IPS-20b (cell line): ENCODE data around the gene OTOP2.

Experiments used
- H3K27ac ChIP-seq: one replicate; pipeline ENCODE4 v1.5.1; 2013; ENCODE audit warnings: low read length
- H3K27me3 ChIP-seq: 2 replicates; pipeline ENCODE4 v1.6.1; 2013; ENCODE audit warnings: mild to moderate bottlenecking, low read length, inconsistent platforms; ENCODE audit not compliant: insufficient read depth
- H3K36me3 ChIP-seq: 2 replicates; pipeline ENCODE4 v1.6.1; 2013; ENCODE audit warnings: low read depth, mild to moderate bottlenecking, inconsistent platforms, low read length, moderate library complexity; ENCODE audit not compliant: insufficient read depth
- H3K4me1 ChIP-seq: 2 replicates; pipeline ENCODE4 v1.6.1; 2013; ENCODE audit warnings: mild to moderate bottlenecking, control low read depth, inconsistent platforms, low read length, moderate library complexity; ENCODE audit not compliant: insufficient read depth
- H3K4me3 ChIP-seq: 2 replicates; pipeline ENCODE4 v1.5.1; 2013; ENCODE audit warnings: mild to moderate bottlenecking, low read length, inconsistent platforms
- H3K9ac ChIP-seq: 2 replicates; pipeline ENCODE4 v1.6.1; 2013; ENCODE audit warnings: low read depth, mild to moderate bottlenecking, inconsistent platforms, low read length, moderate library complexity
- H3K9me3 ChIP-seq: 2 replicates; pipeline ENCODE4 v1.6.1; 2013; ENCODE audit warnings: mild to moderate bottlenecking, low read depth, low read length, inconsistent platforms; ENCODE audit not compliant: insufficient read depth

OTOP2 gene

GRCh38 chr17:74949455-74950115 is 25.5 kb downstream of the OTOP2 start:
- H3K9me3 ChIP-seq = no peaks in the 10 kb centered on the region
- H3K4me3 ChIP-seq = no peak overlapping the region
- H3K4me1 ChIP-seq = no peaks in the 10 kb centered on the region; the same call in 1 of the 2 replicates
- H3K27ac ChIP-seq = no peak overlapping the region
- H3K27me3 ChIP-seq = peaks cover 12% of the 10 kb centered on the region
- H3K9ac ChIP-seq = no peak overlapping the region
- no peaks in the 10 kb centered on the region for H3K36me3 ChIP-seq

DNA sequence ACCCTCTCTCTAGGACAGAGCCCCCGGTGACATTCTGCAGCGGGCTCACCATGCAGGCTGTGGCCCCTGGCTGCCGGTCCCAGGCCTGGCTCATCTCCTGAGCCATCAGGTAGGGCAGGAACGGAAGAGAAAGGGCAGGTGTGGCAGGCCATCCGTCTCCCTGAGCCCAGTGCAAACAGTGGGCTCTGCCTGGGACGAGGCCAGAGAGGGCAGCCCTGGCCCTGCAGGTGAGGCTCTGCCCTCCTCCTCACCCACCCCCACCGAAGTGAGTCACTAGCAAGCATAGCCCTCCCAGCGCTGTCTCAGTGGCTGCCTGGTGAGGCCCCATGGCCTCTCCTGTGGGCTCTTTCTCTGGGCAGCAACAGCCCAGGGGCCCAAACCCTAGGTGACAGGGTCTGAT is 26.1 kb downstream of the OTOP2 start:
- H3K27ac ChIP-seq = no peak overlapping the region
- H3K9ac ChIP-seq = no peak overlapping the region
- H3K27me3 ChIP-seq = peaks cover 12% of the 10 kb centered on the region
- H3K9me3 ChIP-seq = no peaks in the 10 kb centered on the region
- H3K4me1 ChIP-seq = no peaks in the 10 kb centered on the region; the same call in 1 of the 2 replicates
- H3K36me3 ChIP-seq = no peaks in the 10 kb centered on the region
- no peak overlapping the region for H3K4me3 ChIP-seq

- Histone ChIP-seq H3K36me3 (no peaks in the 10 kb centered on the region), H3K4me3 (no peak overlapping the region), H3K9me3 (no peaks in the 10 kb centered on the region), H3K27ac (no peak overlapping the region), H3K4me1 (no peaks in the 10 kb centered on the region; the same call in 1 of the 2 replicates), H3K27me3 (peaks cover 12% of the 10 kb centered on the region), H3K9ac (no peak overlapping the region)
Measured at GRCh38 chr17:74951065-74951464, 27.0 kb downstream of the OTOP2 start.

GRCh38 chr17:74951680-74952421 is 27.8 kb downstream of the OTOP2 start:
- no peaks in the 10 kb centered on the region for H3K9me3 ChIP-seq
- no peak overlapping the region for H3K9ac ChIP-seq
- no peak overlapping the region; the same call in 1 of the 2 replicates for H3K4me3 ChIP-seq
- H3K36me3 ChIP-seq = no peaks in the 10 kb centered on the region
- H3K27ac ChIP-seq = no peak overlapping the region
- H3K27me3 ChIP-seq = peaks cover 13% of the 10 kb centered on the region
- H3K4me1 ChIP-seq = no peaks in the 10 kb centered on the region; the same call in 1 of the 2 replicates

DNA sequence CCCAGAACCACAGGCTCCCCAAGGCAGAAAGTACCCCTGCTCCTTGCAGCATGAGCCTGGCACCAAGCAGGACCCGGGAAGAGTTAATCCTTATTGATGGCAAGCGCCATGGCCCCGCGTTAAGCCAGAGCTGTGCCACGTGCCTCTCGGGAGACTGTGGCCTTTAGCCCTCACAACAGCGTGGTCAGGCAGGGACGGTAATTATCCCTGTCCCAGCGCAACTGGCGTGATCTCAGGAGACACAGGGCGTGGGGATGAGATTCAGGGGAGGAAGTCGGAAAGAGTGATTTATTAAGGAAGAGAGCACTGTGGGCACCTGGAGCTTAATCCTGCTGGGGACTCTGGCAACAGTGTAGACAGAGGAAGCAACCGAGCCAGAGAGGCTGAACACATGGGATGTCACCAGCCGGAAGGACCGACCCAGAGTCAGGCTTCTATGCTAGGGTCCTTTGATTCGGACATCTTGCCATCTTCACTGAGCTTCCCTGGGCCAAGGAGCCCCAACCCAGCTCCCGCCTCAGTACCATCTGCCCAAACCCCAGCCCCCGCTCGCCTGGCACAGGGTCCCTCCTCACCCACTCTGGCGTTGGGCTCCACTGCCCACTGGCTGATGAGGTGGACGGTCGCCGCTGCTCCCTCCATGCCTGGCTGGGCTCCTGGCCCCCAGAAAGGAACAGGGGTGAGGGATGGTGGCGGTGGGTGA is 28.5 kb downstream of the OTOP2 start:
- no peaks in the 10 kb centered on the region; the same call in 1 of the 2 replicates for H3K4me1 ChIP-seq
- H3K36me3 ChIP-seq = no peaks in the 10 kb centered on the region
- no peak overlapping the region for H3K9ac ChIP-seq
- H3K4me3 ChIP-seq = no peak overlapping the region; the same call in 1 of the 2 replicates
- H3K9me3 ChIP-seq = no peaks in the 10 kb centered on the region
- peaks cover 14% of the 10 kb centered on the region for H3K27me3 ChIP-seq
- no peak overlapping the region for H3K27ac ChIP-seq

GRCh38 chr17:74953134-74953687 is 29.1 kb downstream of the OTOP2 start:
- H3K27me3 ChIP-seq = peaks cover 17% of the 10 kb centered on the region
- H3K4me3 ChIP-seq = no peak overlapping the region
- no peaks in the 10 kb centered on the region for H3K9me3 ChIP-seq
- no peak overlapping the region for H3K27ac ChIP-seq
- no peak overlapping the region for H3K9ac ChIP-seq
- H3K36me3 ChIP-seq = no peaks in the 10 kb centered on the region
- no peaks in the 10 kb centered on the region; the same call in 1 of the 2 replicates for H3K4me1 ChIP-seq

DNA sequence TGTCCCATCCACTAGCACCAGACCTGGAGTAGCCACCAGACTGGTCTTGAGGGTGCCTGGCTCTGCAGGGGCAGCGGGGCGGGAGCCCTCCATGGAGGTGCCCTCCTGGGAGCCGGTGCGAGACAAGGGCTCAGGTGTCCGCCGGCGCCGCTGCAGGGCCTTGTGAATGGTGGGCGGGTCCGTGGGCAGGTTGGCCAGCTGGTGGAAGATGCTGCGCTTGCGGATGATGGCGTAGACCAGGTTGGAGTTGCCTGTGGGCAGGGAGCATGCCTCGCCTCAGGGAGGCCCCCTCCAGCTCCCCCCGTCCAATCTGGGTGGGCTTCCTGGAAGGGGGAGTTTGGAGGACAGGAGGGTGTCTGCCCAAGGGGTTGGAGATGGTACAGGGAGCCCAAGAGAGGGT is 30.0 kb downstream of the OTOP2 start:
- H3K4me1 ChIP-seq = no peaks in the 10 kb centered on the region; the same call in 1 of the 2 replicates
- H3K9me3 ChIP-seq = no peaks in the 10 kb centered on the region
- H3K36me3 ChIP-seq = no peaks in the 10 kb centered on the region
- no peak overlapping the region for H3K27ac ChIP-seq
- peaks cover 25% of the 10 kb centered on the region for H3K27me3 ChIP-seq
- H3K4me3 ChIP-seq = no peak overlapping the region
- H3K9ac ChIP-seq = no peak overlapping the region

GRCh38 chr17:74954665-74955421 is 30.8 kb downstream of the OTOP2 start:
- Histone ChIP-seq H3K9me3 (no peaks in the 10 kb centered on the region), H3K4me3 (no peak overlapping the region), H3K27me3 (peaks cover 32% of the 10 kb centered on the region), H3K4me1 (no peaks in the 10 kb centered on the region; the same call in 1 of the 2 replicates), H3K36me3 (no peaks in the 10 kb centered on the region), H3K27ac (no peak overlapping the region), H3K9ac (no peak overlapping the region)

DNA sequence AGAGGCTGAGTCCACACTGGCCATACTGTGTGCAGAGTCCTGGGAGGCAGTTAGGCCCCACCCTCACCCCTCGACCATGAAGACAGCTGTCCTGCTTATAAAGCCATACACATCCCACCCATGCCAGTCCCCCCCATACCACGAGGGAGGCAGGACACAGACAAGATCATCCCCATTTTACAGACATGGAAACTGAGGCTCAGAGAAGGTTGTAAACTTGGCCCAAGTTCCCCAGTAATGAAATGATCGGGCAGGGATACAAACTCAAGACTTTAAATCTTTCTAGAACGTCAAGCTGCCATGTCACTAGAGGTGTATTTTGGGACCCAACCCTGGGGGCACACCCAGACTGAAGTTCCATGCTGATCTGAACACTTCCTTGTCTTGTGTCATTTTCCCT is 32.0 kb downstream of the OTOP2 start:
- Histone ChIP-seq H3K27me3 (peaks cover 40% of the 10 kb centered on the region), H3K9ac (no peak overlapping the region), H3K27ac (no peak overlapping the region), H3K4me1 (no peaks in the 10 kb centered on the region; the same call in 1 of the 2 replicates), H3K36me3 (no peaks in the 10 kb centered on the region), H3K4me3 (no peak overlapping the region), H3K9me3 (no peaks in the 10 kb centered on the region)

- no peaks in the 10 kb centered on the region for H3K9me3 ChIP-seq
- no peak overlapping the region for H3K9ac ChIP-seq
- no peaks in the 10 kb centered on the region for H3K36me3 ChIP-seq
- no peaks in the 10 kb centered on the region for H3K4me1 ChIP-seq
- H3K4me3 ChIP-seq = no peak overlapping the region
- H3K27ac ChIP-seq = no peak overlapping the region
- H3K27me3 ChIP-seq = peaks cover 31% of the 10 kb centered on the region
Measured at GRCh38 chr17:74957935-74958740, 34.1 kb downstream of the OTOP2 start.
